K562 (cell line): ENCODE results near the gene SGMS1. TPM values are rescaled to one million over a fixed set of nuclear protein-coding genes. Genes with fewer than 3 reads are reported as not detected.

ENCODE experiments used
- ATAC-seq: fragments of 200-7000 bp; cut with Tn5 transposase; 3 replicates; pipeline ENCODE4 v1.9.1; 2020; ENCODE audit warnings: moderate library complexity
- BruUV-seq: library from RNA; stranded (reverse); fragments of 400-500 nt; replicated peaks from 2 replicates; lab custom pipeline; 2021; lab: Mats Ljungman, UMichigan
- CTCF ChIA-PET: fragments of 300-600 bp; formaldehyde crosslinking; extraction: SDS; loops from one replicate; lab custom pipeline; 2021; ENCODE audit warnings: low intra/inter-chr PET ratio; lab: Yijun Ruan, JAX
- POLR2A ChIA-PET: fragments of 300-600, 350-650 bp; sonication (Branson Sonifier 250); formaldehyde crosslinking; extraction: SDS; loops from one replicate; lab custom pipeline; 2021; ENCODE audit warnings: antibody characterized with exemption, inconsistent platforms; lab: Yijun Ruan, JAX
- DNase-seq, 4 experiments: peaks; one replicate each; pipeline versions ENCODE4 v3.0.0 to v3.0.0-alpha.2; 2011 to 2018; ENCODE audit warnings: low spot score in 3 of 4, mixed read lengths in 3 of 4; ENCODE audit errors: extremely low read depth in 1 of 4
- FAIRE-seq: peaks from 2 replicates; lab custom pipeline; 2011; peaks lifted over from hg19 to GRCh38; lab: Jason Lieb, UNC
- H2AFZ ChIP-seq: 2 replicates; pipeline ENCODE4 v1.6.0; 2011; ENCODE audit warnings: low read depth, low read length, control low read depth, inconsistent platforms
- H3K27ac ChIP-seq: fragments of 200-600 bp; 3 replicates; pipeline ENCODE4 v1.8.0; 2011; ENCODE audit warnings: low read depth, mild to moderate bottlenecking, control low read depth, inconsistent platforms, low read length, moderate library complexity, mixed read lengths; ENCODE audit errors: extremely low read depth
- H3K27me3 ChIP-seq, 2 experiments: fragments of 300-600 bp in 1 of 2; 2 replicates in 1 of 2; 3 replicates in 1 of 2; pipeline versions ENCODE4 v1.6.0 to v1.8.0; 2011; ENCODE audit warnings: inconsistent platforms in 2 of 2, low read length in 2 of 2, mild to moderate bottlenecking in 1 of 2, mixed read lengths in 1 of 2, moderate library complexity in 1 of 2; ENCODE audit not compliant: control insufficient read depth in 2 of 2, insufficient read depth in 2 of 2
- H3K36me3 ChIP-seq: fragments of 300-600 bp; 3 replicates; pipeline ENCODE4 v1.8.0; 2011; ENCODE audit warnings: mild to moderate bottlenecking, low read length, inconsistent platforms; ENCODE audit not compliant: control insufficient read depth, insufficient read depth
- H3K4me1 ChIP-seq, 2 experiments: fragments of 200-600 bp in 1 of 2; replicated peaks in 1 of 2; 2 replicates in 1 of 2; 3 replicates in 1 of 2; pipeline versions ENCODE4 v1.5.1 to v1.8.0; 2011; ENCODE audit warnings: inconsistent platforms in 2 of 2, low read length in 2 of 2, mild to moderate bottlenecking in 1 of 2, mixed read lengths in 1 of 2, moderate library complexity in 1 of 2; ENCODE audit not compliant: control insufficient read depth in 2 of 2, insufficient read depth in 2 of 2
- H3K4me2 ChIP-seq: 2 replicates; pipeline ENCODE4 v1.6.1; 2011; ENCODE audit warnings: low read length, control low read depth, inconsistent platforms, mixed read lengths; ENCODE audit not compliant: insufficient read depth
- H3K4me3 ChIP-seq: fragments of 200-600 bp; sonication (generic), shearing (Covaris generic); 2 replicates; pipeline ENCODE4 v1.5.1; 2016; ENCODE audit warnings: control low read depth, inconsistent platforms
- H3K79me2 ChIP-seq: fragments of 200-600 bp; 3 replicates; pipeline ENCODE4 v1.8.0; 2011; ENCODE audit warnings: low read length, inconsistent platforms; ENCODE audit not compliant: control insufficient read depth, insufficient read depth
- H3K9ac ChIP-seq, 2 experiments: 2 replicates each; pipeline versions ENCODE4 v1.6.0 to v1.6.1; 2011; ENCODE audit warnings: low read depth in 2 of 2, low read length in 2 of 2, control low read depth in 1 of 2, inconsistent platforms in 1 of 2, mild to moderate bottlenecking in 1 of 2, mixed read lengths in 1 of 2; ENCODE audit not compliant: insufficient read depth in 1 of 2
- H3K9me1 ChIP-seq: one replicate; pipeline ENCODE4 v1.6.0; 2011; ENCODE audit warnings: inconsistent platforms, mild to moderate bottlenecking, low read length, moderate library complexity; ENCODE audit not compliant: control insufficient read depth, insufficient read depth
- H3K9me3 ChIP-seq: replicated peaks from 2 replicates; pipeline ENCODE4 v1.5.1; 2011; ENCODE audit warnings: low read depth, low read length, inconsistent platforms; ENCODE audit not compliant: control insufficient read depth, insufficient read depth
- H4K20me1 ChIP-seq: replicated peaks from 2 replicates; pipeline ENCODE4 v1.6.1; 2011; ENCODE audit warnings: low read length, inconsistent platforms, mixed read lengths; ENCODE audit not compliant: control insufficient read depth, insufficient read depth
- ADNP ChIP-seq: fragments of 200-800 bp; sonication (Bioruptor generic); IDR thresholded peaks from 2 replicates; pipeline ENCODE4 v1.6.1; 2016; ENCODE audit warnings: missing genetic modification characterization, missing compliant biosample characterization
- ATF3 ChIP-seq, 2 experiments: fragments of 450-650 bp in 1 of 2; sonication (generic) in 1 of 2; formaldehyde crosslinking in 1 of 2; IDR thresholded peaks in 1 of 2; conservative IDR thresholded peaks in 1 of 2; 2 replicates each; pipeline versions ENCODE4 v1.6.1 to v1.8.1; 2016 to 2023; ENCODE audit warnings: mild to moderate bottlenecking in 2 of 2, moderate library complexity in 2 of 2, inconsistent platforms in 1 of 2, missing genetic modification reagents in 1 of 2
- BCOR ChIP-seq: fragments of 450-650 bp; IDR thresholded peaks from 2 replicates; pipeline ENCODE4 v1.6.1; 2016
- CBX3 ChIP-seq, 2 experiments: IDR thresholded peaks; 1 replicate in 1 of 2; 2 replicates in 1 of 2; pipeline ENCODE4 v1.6.1; 2012; ENCODE audit warnings: inconsistent platforms in 2 of 2, low read length in 2 of 2, borderline replicate concordance in 1 of 2, control low read depth in 1 of 2
- ESRRA ChIP-seq: fragments of 450-650 bp; IDR thresholded peaks from 2 replicates; pipeline ENCODE4 v1.6.1; 2014; ENCODE audit warnings: low read depth, mild to moderate bottlenecking, moderate library complexity, borderline replicate concordance
- FOXK2 ChIP-seq, 2 experiments: fragments of 450-650 bp; IDR thresholded peaks in 1 of 2; conservative IDR thresholded peaks in 1 of 2; 2 replicates each; pipeline ENCODE4 v1.6.1; 2016; ENCODE audit warnings: low read depth in 2 of 2, mild to moderate bottlenecking in 1 of 2
- HDAC1 ChIP-seq, 2 experiments: fragments of 450-650 bp; IDR thresholded peaks; 2 replicates each; pipeline ENCODE4 v1.6.1; 2016 to 2017; ENCODE audit warnings: inconsistent platforms in 1 of 2, mild to moderate bottlenecking in 1 of 2, moderate library complexity in 1 of 2
- HDAC2 ChIP-seq: fragments of 450-650 bp; IDR thresholded peaks from 2 replicates; pipeline ENCODE4 v1.6.1; 2016; ENCODE audit warnings: mild to moderate bottlenecking
- HDGF ChIP-seq: fragments of 450-650 bp; IDR thresholded peaks from 2 replicates; pipeline ENCODE4 v1.6.1; 2016
- KDM1A ChIP-seq, 2 experiments: fragments of 450-650 bp; IDR thresholded peaks; 2 replicates each; pipeline ENCODE4 v1.6.1; 2016; ENCODE audit warnings: mild to moderate bottlenecking in 2 of 2
- NCOA2 ChIP-seq, 2 experiments: fragments of 450-650 bp; IDR thresholded peaks; 2 replicates each; pipeline ENCODE4 v1.6.1; 2018; ENCODE audit warnings: mild to moderate bottlenecking in 2 of 2, moderate library complexity in 1 of 2; ENCODE audit not compliant: partially characterized antibody in 2 of 2
- POLR2A ChIP-seq: fragments of 450-650 bp; conservative IDR thresholded peaks from 2 replicates; pipeline ENCODE4 v1.6.1; 2016
- RBM25 ChIP-seq: fragments of 200-400 bp; formaldehyde crosslinking; IDR thresholded peaks from 2 replicates; pipeline ENCODE4 v1.6.1; 2018; ENCODE audit warnings: low read length, low read depth, moderate library complexity; ENCODE audit not compliant: severe bottlenecking
- RCOR1 ChIP-seq, 2 experiments: IDR thresholded peaks; 2 replicates each; pipeline ENCODE4 v1.6.1; 2012; ENCODE audit warnings: low read depth in 2 of 2, low read length in 2 of 2, borderline replicate concordance in 1 of 2, improper control_type of control experiment in 1 of 2
- SMARCA5 ChIP-seq: fragments of 450-650 bp; IDR thresholded peaks from 2 replicates; pipeline ENCODE4 v1.6.1; 2016
- TAF15 ChIP-seq: fragments of 200-400 bp; formaldehyde crosslinking; IDR thresholded peaks from 2 replicates; pipeline ENCODE4 v1.6.1; 2017; ENCODE audit warnings: mild to moderate bottlenecking, low read depth, low read length, moderate library complexity
- U2AF2 ChIP-seq: fragments of 200-400 bp; formaldehyde crosslinking; optimal IDR thresholded peaks from 2 replicates; pipeline ENCODE3; 2017; ENCODE audit warnings: low read depth, mild to moderate bottlenecking, low read length
- XRCC3 ChIP-seq: fragments of 450-650 bp; IDR thresholded peaks from 2 replicates; pipeline ENCODE4 v1.6.1; 2017; ENCODE audit warnings: mild to moderate bottlenecking, moderate library complexity
- ZBTB17 ChIP-seq: fragments of 450-650 bp; formaldehyde crosslinking; IDR thresholded peaks from 2 replicates; pipeline ENCODE4 v1.4.0; 2020; ENCODE audit warnings: mild to moderate bottlenecking
- ZBTB7A ChIP-seq: IDR thresholded peaks from 2 replicates; pipeline ENCODE4 v1.6.1; 2011; ENCODE audit warnings: low read depth, mild to moderate bottlenecking, low read length, moderate library complexity, borderline replicate concordance; ENCODE audit not compliant: control insufficient read depth
- ZNF41 ChIP-seq: fragments of 250-450 bp; sonication (Bioruptor Pico); conservative IDR thresholded peaks from 2 replicates; pipeline ENCODE4 v1.4.0; 2020; ENCODE audit warnings: mild to moderate bottlenecking
- ZNF551 ChIP-seq: fragments of 250-450 bp; sonication (Bioruptor Pico); IDR thresholded peaks from 2 replicates; pipeline ENCODE4 v1.5.0; 2021; ENCODE audit warnings: mild to moderate bottlenecking, moderate library complexity
- ZNF79 ChIP-seq: fragments of 250-450 bp; sonication (Bioruptor Pico); IDR thresholded peaks from 2 replicates; pipeline ENCODE4 v1.4.0; 2020; ENCODE audit warnings: low read depth, mild to moderate bottlenecking, moderate library complexity
- in situ Hi-C: fragments of 300-500 bp; cut with MboI; formaldehyde crosslinking; loops from 4 replicates; pipeline ENCODE4 v1.15.0; 2018; ENCODE audit warnings: inconsistent platforms, mixed read lengths
- intact Hi-C: fragments of 100-400 bp; cut with micrococcal nuclease; formaldehyde crosslinking; loops from 2 replicates; pipeline ENCODE4 v1.14.2; 2022
- polyA plus RNA-seq, 8 experiments: library from polyadenylated mRNA; depleted of rRNA in 4 of 8; stranded (reverse) in 5 of 8; unstranded in 3 of 8; fragments of >200 nt; fragmentation: Nextera tagmentation in 2 of 8; fragmentation: Illumina TruSeq in 1 of 8; extraction: Ambion mirVana in 2 of 8; extraction: Trizol in 1 of 8; gene quantifications; 2 replicates each; pipeline versions ENCODE4 v1.2.1 to v1.2.3, GENCODE V29; 2011 to 2014; ENCODE audit warnings: inconsistent platforms in 1 of 8, missing spikeins in 1 of 8
- total RNA-seq, 7 experiments: library from RNA; depleted of rRNA in 6 of 7; stranded (reverse); fragments of >200 nt in 6 of 7; fragmentation: Illumina TruSeq in 2 of 7; extraction: Trizol in 2 of 7; gene quantifications; 2 replicates each; pipeline versions ENCODE4 v1.2.1 to v1.2.3, GENCODE V29; 2011 to 2021; ENCODE audit warnings: low replicate concordance in 1 of 7

Gene SGMS1
- total and polyA plus RNA-seq, 9 of the 15 experiments (the other 6 are each of a cell fraction or from before 2014, with no cell fraction given): 22.6 to 232 (median 82.2) TPM

GRCh38 chr10:50318129-50318528 lies 305.6 kb downstream of the SGMS1 start:
- 0 out of 4 replicates have a peak overlapping the region, but pooled peaks of 1 of the 2 experiments have one; percentile 14 for H3K9ac ChIP-seq
- H3K4me2 ChIP-seq: no peak overlapping the region
- H2AFZ ChIP-seq: no peak overlapping the region
- in situ Hi-C loops: no loop called here
- peak overlapping the region; percentile 18; the same call in 2 of the 3 replicates for H3K27ac ChIP-seq
- intact Hi-C loops: no loop called here
- H3K9me3 ChIP-seq: no peaks in the 10 kb centered on the region
- ATAC-seq: no peak
- peaks cover 74% of the 10 kb centered on the region for H3K36me3 ChIP-seq
- 0 out of 2 replicates have a peak, but pooled peaks have one; percentile 8 for TF ChIP-seq POLR2A
- peak; percentile 82 to 91 for TF ChIP-seq KDM1A (IDR thresholded peaks at IDR 0.05)
- no peak for TF ChIP-seq TAF15
- no peak for TF ChIP-seq ZNF551 (CRISPR knock-in tag)
- TF ChIP-seq FOXK2 (conservative IDR thresholded peaks at IDR 0.05 in 1 of 2, IDR thresholded peaks at IDR 0.05 in 1 of 2; ENCODE audit: low read depth in 2 of 2): no peak
- TF ChIP-seq ZBTB17: no peak
- 0 out of 2 replicates have a peak, but pooled peaks have one; percentile 45 for TF ChIP-seq HDGF
- TF ChIP-seq ZNF41 (CRISPR knock-in tag): no peak
- TF ChIP-seq SMARCA5: peak; percentile 55; the same call in 1 of the 2 replicates
- TF ChIP-seq BCOR: peak; percentile 98
- TF ChIP-seq CBX3 (IDR thresholded peaks at IDR 0.05; ENCODE audit: borderline replicate concordance in 1 of 2, low read length in 2 of 2): peak in 1 of 2 experiments; percentile 36; a peak in 1 of 3 replicates
- 0 out of 2 replicates have a peak, but pooled peaks have one; percentile 19 for TF ChIP-seq ESRRA
- peak; percentile 96 for TF ChIP-seq RBM25
- TF ChIP-seq XRCC3: 0 out of 2 replicates have a peak, but pooled peaks have one; percentile 7
- TF ChIP-seq HDAC2: peak; percentile 68
- TF ChIP-seq ADNP (tag): peak; percentile 91
- no peak for TF ChIP-seq ZBTB7A
- peak in 1 of 2 experiments; percentile 52; a peak in 1 of 4 replicates for TF ChIP-seq RCOR1 (IDR thresholded peaks at IDR 0.05; ENCODE audit: borderline replicate concordance in 1 of 2, low read depth in 2 of 2, low read length in 2 of 2)
- 0 out of 4 replicates have a peak, but pooled peaks of 1 of the 2 experiments have one; percentile 37 for TF ChIP-seq HDAC1 (IDR thresholded peaks at IDR 0.05)
- TF ChIP-seq NCOA2 (IDR thresholded peaks at IDR 0.05; ENCODE audit: partially characterized antibody in 2 of 2): no peak
- no peak for TF ChIP-seq U2AF2
- no peak for TF ChIP-seq ZNF79
- TF ChIP-seq ATF3 (IDR thresholded peaks at IDR 0.05): no peak
- TF ChIP-seq ATF3 (CRISPR knock-in tag; conservative IDR thresholded peaks at IDR 0.05): 0 out of 2 replicates have a peak, but pooled peaks have one; percentile 25
- TF ChIP-seq, all 486 proteins: peak for 14
- POLR2A ChIA-PET: interaction anchor here (0.6 to 7.2 kb wide), 6 partner anchors 8 to 160 kb away, joined by 3 to 59 read pairs (median 4); no protein-coding TSS in a partner anchor
- no peaks in the 10 kb centered on the region for H4K20me1 ChIP-seq
- no peak overlapping the region for H3K4me3 ChIP-seq
- no peak for FAIRE-seq
- peaks cover 18 to 80% of the 10 kb centered on the region in 2 experiments for H3K4me1 ChIP-seq
- peaks cover 95% of the 10 kb centered on the region for H3K79me2 ChIP-seq
- CTCF ChIA-PET: no interaction called here
- no TSS peak for BruUV-seq
- no peaks in the 10 kb centered on the region for H3K9me1 ChIP-seq
- no peak for DNase-seq
- H3K27me3 ChIP-seq: no peaks in the 10 kb centered on the region
